Keratinocyte (primary cell): ENCODE measurements around the gene MACROH2A1. TPM values are rescaled to one million over a fixed set of nuclear protein-coding genes. Genes with fewer than 3 reads are reported as not detected.

Experiments
- DNase-seq: peaks from one replicate; pipeline ENCODE4 v3.0.0-alpha.2; 2011; ENCODE audit warnings: low read depth, missing footprints, low spot score
- FAIRE-seq: peaks from 2 replicates; lab custom pipeline; 2011; peaks lifted over from hg19 to GRCh38; lab: Jason Lieb, UNC
- H2AFZ ChIP-seq: 2 replicates; pipeline ENCODE4 v1.6.0; 2012; ENCODE audit warnings: low read length, control low read depth, inconsistent platforms; ENCODE audit not compliant: control insufficient read depth
- H3K27ac ChIP-seq: 2 replicates; pipeline ENCODE4 v1.5.1; 2011; ENCODE audit warnings: low read length; ENCODE audit not compliant: control insufficient read depth, insufficient read depth
- H3K27me3 ChIP-seq: 3 replicates; pipeline ENCODE4 v1.6.0; 2011; ENCODE audit warnings: low read length; ENCODE audit not compliant: control insufficient read depth, insufficient read depth; ENCODE audit errors: extremely low read depth
- H3K36me3 ChIP-seq, 2 experiments: 2 replicates in 1 of 2; 3 replicates in 1 of 2; pipeline ENCODE4 v1.5.1; 2011; ENCODE audit warnings: low read length in 2 of 2, mild to moderate bottlenecking in 1 of 2; ENCODE audit not compliant: control insufficient read depth in 2 of 2, insufficient read depth in 2 of 2; ENCODE audit errors: extremely low read depth in 1 of 2
- H3K4me1 ChIP-seq: 3 replicates; pipeline ENCODE4 v1.5.1; 2011; ENCODE audit warnings: low read length; ENCODE audit not compliant: control insufficient read depth, insufficient read depth; ENCODE audit errors: extremely low read depth
- H3K4me2 ChIP-seq: 3 replicates; pipeline ENCODE4 v1.6.0; 2011; ENCODE audit warnings: low read depth, low read length; ENCODE audit not compliant: control insufficient read depth, insufficient read depth; ENCODE audit errors: extremely low read depth
- H3K4me3 ChIP-seq, 3 experiments: fragments of 200-600 bp in 1 of 3; sonication (generic) in 1 of 3; 2 replicates in 2 of 3; 3 replicates in 1 of 3; pipeline ENCODE4 v1.5.1; 2011 to 2016; ENCODE audit warnings: low read length in 3 of 3, mild to moderate bottlenecking in 3 of 3, control low read depth in 2 of 3, inconsistent platforms in 1 of 3, low read depth in 1 of 3, mixed read lengths in 1 of 3, mixed run types in 1 of 3, moderate library complexity in 1 of 3; ENCODE audit not compliant: control insufficient read depth in 2 of 3, insufficient read depth in 2 of 3; ENCODE audit errors: extremely low read depth in 1 of 3
- H3K79me2 ChIP-seq: 2 replicates; pipeline ENCODE4 v1.6.0; 2012; ENCODE audit warnings: low read length; ENCODE audit not compliant: control insufficient read depth, insufficient read depth
- H3K9ac ChIP-seq: 3 replicates; pipeline ENCODE4 v1.6.0; 2011; ENCODE audit warnings: low read length; ENCODE audit not compliant: control insufficient read depth, insufficient read depth; ENCODE audit errors: extremely low read depth
- H3K9me1 ChIP-seq: 3 replicates; pipeline ENCODE4 v1.6.0; 2011; ENCODE audit warnings: low read length; ENCODE audit not compliant: control insufficient read depth, insufficient read depth; ENCODE audit errors: extremely low read depth
- H3K9me3 ChIP-seq: 2 replicates; pipeline ENCODE4 v1.5.1; 2012; ENCODE audit warnings: low read depth, low read length; ENCODE audit not compliant: control insufficient read depth
- H4K20me1 ChIP-seq: 3 replicates; pipeline ENCODE4 v1.6.0; 2011; ENCODE audit warnings: low read length; ENCODE audit not compliant: control insufficient read depth, insufficient read depth; ENCODE audit errors: extremely low read depth
- EZH2 ChIP-seq: IDR thresholded peaks from one replicate; pipeline ENCODE4 v1.6.1; 2012; ENCODE audit warnings: inconsistent platforms, mild to moderate bottlenecking, low read length, moderate library complexity
- dilution Hi-C: fragments of 300-500 bp; cut with MboI; formaldehyde crosslinking; loops from one replicate; pipeline ENCODE4 v1.7.0; 2020; ENCODE audit warnings: low sequenced_read_pairs; ENCODE audit not compliant: extremely low pct_ligation_motif_present
- polyA plus RNA-seq, 5 experiments: library from polyadenylated mRNA; depleted of rRNA in 3 of 5; stranded (reverse) in 3 of 5; stranded (forward) in 1 of 5; unstranded in 1 of 5; fragments of >200 nt; gene quantifications; 1 replicate in 1 of 5; 2 replicates in 3 of 5; 3 replicates in 1 of 5; pipeline versions ENCODE4 v1.2.1 to v1.2.3, GENCODE V29; 2011 to 2012; ENCODE audit warnings: missing spikeins in 2 of 5, low read depth in 1 of 5, low replicate concordance in 1 of 5
- TF ChIP-seq, protein P1 (sequence below), 3 experiments: IDR thresholded peaks in 1 of 3; conservative IDR thresholded peaks in 1 of 3; optimal IDR thresholded peaks in 1 of 3; 2 replicates in 2 of 3; 3 replicates in 1 of 3; pipeline versions ENCODE3 to v1.5.1; 2011; ENCODE audit warnings: low read length in 3 of 3, mild to moderate bottlenecking in 3 of 3, moderate library complexity in 2 of 3, control low read depth in 1 of 3, inconsistent platforms in 1 of 3; ENCODE audit not compliant: insufficient read depth in 2 of 3; ENCODE audit errors: extremely low read depth in 1 of 3

Gene MACROH2A1
- polyA plus RNA-seq, 1 donor (not counting 4 experiments of a cell fraction or from before 2014, with no cell fraction given): 208 TPM

DNA sequence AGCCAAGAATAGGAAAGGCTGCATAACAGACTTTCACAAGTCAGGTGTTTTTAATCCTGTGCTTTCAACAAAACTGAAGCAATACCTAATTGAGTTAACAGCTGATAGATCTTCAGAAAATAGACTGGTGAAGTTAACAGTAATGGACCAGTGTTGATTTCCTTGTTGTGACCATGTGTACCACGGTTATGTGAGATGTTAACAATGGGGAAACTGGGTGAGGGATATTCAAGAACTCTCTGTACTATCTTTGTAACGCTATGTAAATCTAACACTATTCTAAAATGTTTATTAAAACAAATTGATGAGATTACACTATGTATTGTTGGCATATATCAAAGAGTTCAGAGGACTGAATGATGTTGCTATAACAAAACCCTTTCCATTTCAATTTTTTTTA lies 36.9 kb downstream of the MACROH2A1 start:
- no peak overlapping the region for H3K4me3 ChIP-seq
- H4K20me1 ChIP-seq: peaks cover 2% of the 10 kb centered on the region
- FAIRE-seq (peak; percentile 43), DNase-seq (no peak)
- H3K4me1 ChIP-seq: no peaks in the 10 kb centered on the region
- H3K9me3 ChIP-seq: no peaks in the 10 kb centered on the region
- peaks cover 4% of the 10 kb centered on the region for H3K9me1 ChIP-seq
- H3K36me3 ChIP-seq: peaks cover 15 to 19% of the 10 kb centered on the region in 2 experiments
- H2AFZ ChIP-seq: no peak overlapping the region
- no peak overlapping the region for H3K9ac ChIP-seq
- no peak overlapping the region for H3K4me2 ChIP-seq
- H3K27me3 ChIP-seq: no peaks in the 10 kb centered on the region
- TF ChIP-seq EZH2: no peak
- TF ChIP-seq, protein P1, sequence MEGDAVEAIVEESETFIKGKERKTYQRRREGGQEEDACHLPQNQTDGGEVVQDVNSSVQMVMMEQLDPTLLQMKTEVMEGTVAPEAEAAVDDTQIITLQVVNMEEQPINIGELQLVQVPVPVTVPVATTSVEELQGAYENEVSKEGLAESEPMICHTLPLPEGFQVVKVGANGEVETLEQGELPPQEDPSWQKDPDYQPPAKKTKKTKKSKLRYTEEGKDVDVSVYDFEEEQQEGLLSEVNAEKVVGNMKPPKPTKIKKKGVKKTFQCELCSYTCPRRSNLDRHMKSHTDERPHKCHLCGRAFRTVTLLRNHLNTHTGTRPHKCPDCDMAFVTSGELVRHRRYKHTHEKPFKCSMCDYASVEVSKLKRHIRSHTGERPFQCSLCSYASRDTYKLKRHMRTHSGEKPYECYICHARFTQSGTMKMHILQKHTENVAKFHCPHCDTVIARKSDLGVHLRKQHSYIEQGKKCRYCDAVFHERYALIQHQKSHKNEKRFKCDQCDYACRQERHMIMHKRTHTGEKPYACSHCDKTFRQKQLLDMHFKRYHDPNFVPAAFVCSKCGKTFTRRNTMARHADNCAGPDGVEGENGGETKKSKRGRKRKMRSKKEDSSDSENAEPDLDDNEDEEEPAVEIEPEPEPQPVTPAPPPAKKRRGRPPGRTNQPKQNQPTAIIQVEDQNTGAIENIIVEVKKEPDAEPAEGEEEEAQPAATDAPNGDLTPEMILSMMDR (optimal IDR thresholded peaks at IDR 0.05 in 1 of 3, IDR thresholded peaks at IDR 0.05 in 1 of 3, conservative IDR thresholded peaks at IDR 0.05 in 1 of 3; ENCODE audit: extremely low read depth in 1 of 3, insufficient read depth in 2 of 3, low read length in 3 of 3): no peak
- H3K27ac ChIP-seq: no peak overlapping the region
- dilution Hi-C loops: no loop called here
- peaks cover 12% of the 10 kb centered on the region for H3K79me2 ChIP-seq

DNA sequence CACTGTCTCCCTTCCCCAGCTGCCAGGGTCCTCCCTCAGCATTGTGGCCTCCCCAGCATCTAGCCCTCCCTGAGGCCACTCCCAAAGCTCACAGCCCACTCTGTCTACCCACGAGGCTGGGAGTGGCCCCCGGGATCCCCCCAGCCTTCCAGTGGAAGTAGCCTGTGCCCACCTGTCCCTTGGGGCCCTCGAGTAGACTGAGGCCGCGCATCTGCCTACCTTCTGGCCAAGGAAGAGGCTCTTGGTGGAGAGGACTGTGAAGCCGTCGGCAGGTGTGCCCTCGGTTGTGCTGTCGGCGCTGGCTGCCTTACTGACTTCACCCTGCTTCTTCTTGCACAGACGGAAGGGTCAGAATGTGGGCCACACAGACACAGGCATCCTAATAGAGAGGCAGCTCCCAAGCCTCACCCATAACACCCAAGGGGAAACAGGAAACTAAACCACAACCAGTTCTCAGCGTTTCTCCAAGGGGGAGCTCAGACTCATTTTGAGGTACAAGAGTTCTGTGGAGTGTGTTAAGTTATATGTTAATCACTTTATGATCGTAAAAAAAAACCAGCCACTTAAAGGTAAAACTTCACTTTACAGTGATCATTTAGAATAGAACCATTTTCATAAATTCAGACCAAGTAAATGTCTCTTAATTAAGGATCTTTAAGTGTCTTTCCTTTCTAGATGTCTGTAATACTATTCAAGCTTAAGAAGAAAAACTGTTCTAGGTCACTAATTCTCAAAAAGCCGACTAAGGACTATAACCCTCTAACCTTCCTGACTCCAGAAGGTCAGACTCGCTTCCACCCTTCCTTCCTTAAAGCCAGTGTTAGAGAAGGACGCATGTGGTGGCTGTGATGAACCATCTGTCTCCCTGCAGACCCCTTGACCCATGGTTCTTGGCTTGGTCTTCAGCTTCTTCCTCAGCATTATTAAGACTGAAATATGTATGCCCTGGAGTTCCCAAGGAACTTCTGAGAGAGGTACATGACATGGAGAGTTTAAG lies 38.5 kb downstream of the MACROH2A1 start:
- dilution Hi-C loops: no loop called here
- no peak overlapping the region for H3K27ac ChIP-seq
- DNase-seq: no peak
- no peak overlapping the region for H3K9ac ChIP-seq
- H3K36me3 ChIP-seq: peaks cover 16 to 20% of the 10 kb centered on the region in 2 experiments
- H3K27me3 ChIP-seq: no peaks in the 10 kb centered on the region
- peaks cover 2% of the 10 kb centered on the region for H3K9me1 ChIP-seq
- peaks cover 5% of the 10 kb centered on the region for H3K79me2 ChIP-seq
- no peak for TF ChIP-seq EZH2
- TF ChIP-seq, protein P1 (optimal IDR thresholded peaks at IDR 0.05 in 1 of 3, IDR thresholded peaks at IDR 0.05 in 1 of 3, conservative IDR thresholded peaks at IDR 0.05 in 1 of 3; ENCODE audit: extremely low read depth in 1 of 3, insufficient read depth in 2 of 3, low read length in 3 of 3): no peak
- no peak for FAIRE-seq
- no peak overlapping the region for H3K4me2 ChIP-seq
- no peaks in the 10 kb centered on the region for H3K4me1 ChIP-seq
- H3K4me3 ChIP-seq: no peak overlapping the region
- H3K9me3 ChIP-seq: no peaks in the 10 kb centered on the region
- H4K20me1 ChIP-seq: no peaks in the 10 kb centered on the region
- H2AFZ ChIP-seq: no peak overlapping the region
